ENCODE measurements around the gene FMO5. TPM values are rescaled to one million over a fixed set of nuclear protein-coding genes. Genes with fewer than 3 reads are reported as not detected.

Gene FMO5
- total RNA-seq, 2 experiments from 2014 or later: 0.41 to 0.67 TPM

GRCh38 chr1:147177611-147178380 is 47.3 kb downstream of the FMO5 start:
- no peak for TF ChIP-seq CTCF (IDR thresholded peaks at IDR 0.05)
- Histone ChIP-seq H3K4me3 (ENCODE audit: low read length) (no peak overlapping the region), H3K27ac (ENCODE audit: low read depth in 1 of 2, low read length in 2 of 2) (no peak overlapping the region), H3K9me3 (ENCODE audit: control insufficient read depth in 1 of 2, insufficient read depth in 1 of 2, low read length in 2 of 2) (peaks cover 0 to 9% of the 10 kb centered on the region in 2 experiments), H3K27me3 (ENCODE audit: control insufficient read depth in 1 of 2, insufficient read depth in 2 of 2, low read length in 2 of 2) (no peaks in the 10 kb centered on the region), H3K4me1 (ENCODE audit: insufficient read depth, low read length) (peaks cover 7% of the 10 kb centered on the region), H3K36me3 (ENCODE audit: insufficient read depth, low read length) (no peaks in the 10 kb centered on the region)
- CTCF ChIA-PET: interaction anchor here (2.5 kb wide), 1 partner anchor 65 kb away, joined by 16 read pairs; the partner anchor contains the start of gene CHD1L
- H3K4me3 Mint-ChIP-seq: no peak overlapping the region
- peaks cover 15% of the 10 kb centered on the region for H3K4me1 Mint-ChIP-seq (ENCODE audit: low read depth)
- peaks cover 6% of the 10 kb centered on the region for H3K9me3 Mint-ChIP-seq
- peaks cover 30% of the 10 kb centered on the region for H3K36me3 Mint-ChIP-seq (ENCODE audit: low read depth)
- POLR2A ChIA-PET: no interaction called here
- intact Hi-C loops (cut with DNase I, micrococcal nuclease): no loop called here
- no peak for ATAC-seq (ENCODE audit: poor library complexity)
- no peaks in the 10 kb centered on the region for H3K27me3 Mint-ChIP-seq
- H3K27ac Mint-ChIP-seq: no peak overlapping the region
- peak in 1 of 14 experiments; percentile 10 for DNase-seq

- TF ChIP-seq CTCF (IDR thresholded peaks at IDR 0.05): peak; percentile 90
- H3K4me1 ChIP-seq (ENCODE audit: insufficient read depth, low read length): peaks cover 25% of the 10 kb centered on the region
- no peaks in the 10 kb centered on the region for H3K27me3 ChIP-seq (ENCODE audit: control insufficient read depth in 1 of 2, insufficient read depth in 2 of 2, low read length in 2 of 2)
- CTCF ChIA-PET: interaction anchor here (0.7 to 2.9 kb wide), 2 partner anchors 10 to 71 kb away, joined by 3 to 33 read pairs; partner anchors contain the start of gene CHD1L
- peaks cover 50% of the 10 kb centered on the region for H3K36me3 Mint-ChIP-seq (ENCODE audit: low read depth)
- intact Hi-C loops (cut with DNase I, micrococcal nuclease): loop anchor here (1.0 to 5.0 kb wide), 2 partner anchors 55 to 70 kb away; partner anchors contain the start of genes CHD1L (in 2 of the 2) and FMO5 (in 1 of the 2)
- peak within 1 kb of the TSS; percentile 89 for H3K4me3 ChIP-seq (ENCODE audit: low read length)
- H3K9me3 ChIP-seq (ENCODE audit: control insufficient read depth in 1 of 2, insufficient read depth in 1 of 2, low read length in 2 of 2): no peaks in the 10 kb centered on the region
- peaks cover 3% of the 10 kb centered on the region for H3K9me3 Mint-ChIP-seq
- H3K36me3 ChIP-seq (ENCODE audit: insufficient read depth, low read length): peaks cover 4% of the 10 kb centered on the region
- peak within 1 kb of the TSS; percentile 92 for H3K27ac Mint-ChIP-seq
- ATAC-seq (ENCODE audit: poor library complexity) (peak; percentile 77), DNase-seq (peak; percentile 73 to 95 (median 86))
- H3K4me1 Mint-ChIP-seq (ENCODE audit: low read depth): peaks cover 54% of the 10 kb centered on the region
- H3K27ac ChIP-seq (ENCODE audit: low read depth in 1 of 2, low read length in 2 of 2): peak within 1 kb of the TSS; percentile 57 to 82
- peak within 1 kb of the TSS; percentile 99 for H3K4me3 Mint-ChIP-seq
- H3K27me3 Mint-ChIP-seq: no peaks in the 10 kb centered on the region
- POLR2A ChIA-PET: interaction anchor here (0.8 to 3.9 kb wide), 8 partner anchors 10 to 88 kb away, joined by 3 to 49 read pairs (median 4); partner anchors contain the start of genes CHD1L and FMO5
These were observed 52.7 kb downstream of the FMO5 start, which contains the start of gene PRKAB2 for GRCh38 chr1:147172168-147173016. Gene PRKAB2, minus strand, starts transcription at chr1:147172470. Its CDS starts 326 bp downstream, at chr1:147172144.

Data from CD4-positive, alpha-beta T cell (primary cell).